NCI-H510A treated with DMSO at 0.1 percent for 48 hours (cell line): ENCODE results near the gene MZB1.
"Not testable (repeated sequence)": the region's sequence is repeated elsewhere in the genome, so short reads cannot be mapped to it uniquely, and the experiment has no call there.

Experiments used
- DNase-seq: peaks from one replicate; lab custom pipeline; 2025; lab: John Stamatoyannopoulos, UW

MZB1 gene

DNA sequence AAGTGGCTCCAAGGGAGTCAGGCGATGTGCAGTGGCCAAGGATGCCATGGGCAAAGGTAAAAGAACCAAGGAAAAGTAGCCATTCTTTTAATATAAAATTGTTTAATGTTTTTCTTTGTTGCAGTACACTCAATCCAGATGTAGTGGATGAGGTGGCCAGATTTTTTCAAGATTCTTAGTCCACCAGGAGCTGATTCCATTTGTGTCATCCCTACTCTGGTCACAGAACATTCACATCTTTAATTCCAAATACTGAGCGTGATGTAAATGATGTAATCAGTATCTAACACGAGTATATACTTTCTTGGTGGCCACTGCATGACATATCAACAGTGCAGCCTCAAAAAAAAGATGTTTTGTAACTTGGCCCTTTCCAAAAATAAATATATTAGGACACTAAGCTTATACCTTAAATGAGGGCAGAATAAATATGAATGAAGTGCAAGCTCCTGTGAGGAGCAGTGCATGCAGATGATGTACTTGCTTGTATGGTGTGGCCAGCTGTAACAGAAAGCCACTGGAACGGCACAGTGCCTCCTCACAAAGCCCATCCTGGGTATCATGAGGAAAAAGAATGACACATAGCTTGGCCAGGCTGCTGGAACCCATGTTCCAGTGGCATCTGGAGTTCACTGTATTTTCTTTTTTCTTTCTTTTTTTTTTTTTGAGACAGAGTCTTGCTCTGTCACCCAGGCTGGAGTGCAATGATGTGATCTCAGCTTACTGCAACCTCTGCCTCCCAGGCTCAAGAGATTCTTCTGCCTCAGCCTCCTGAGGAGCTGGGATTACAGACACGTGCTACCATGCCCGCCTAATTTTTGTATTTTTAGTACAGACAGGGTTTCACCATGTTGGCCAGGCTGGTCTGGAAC lies 20.6 kb upstream of the MZB1 start:
- DNase-seq, result no peak

DNA sequence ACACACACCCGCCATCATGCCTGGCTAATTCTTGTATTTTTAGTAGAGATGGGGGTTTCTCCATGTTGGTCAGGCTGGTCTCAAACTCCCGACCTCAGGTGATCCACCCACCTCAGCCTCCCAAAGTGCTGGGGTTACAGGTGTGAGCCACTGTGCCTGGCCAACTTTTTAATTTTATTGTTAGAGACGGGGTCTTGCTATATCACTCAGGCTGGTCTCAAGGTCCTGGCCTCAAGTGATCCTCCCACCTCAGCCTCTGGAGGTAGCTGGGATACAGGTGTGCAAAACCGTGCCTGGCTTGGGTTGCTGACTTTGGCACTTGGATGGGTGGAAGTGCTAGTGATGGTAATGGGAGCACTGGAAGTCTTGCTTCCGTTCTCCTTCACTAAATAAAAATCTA lies 19.4 kb upstream of the MZB1 start:
- DNase-seq, result not testable (repeated sequence)

DNA sequence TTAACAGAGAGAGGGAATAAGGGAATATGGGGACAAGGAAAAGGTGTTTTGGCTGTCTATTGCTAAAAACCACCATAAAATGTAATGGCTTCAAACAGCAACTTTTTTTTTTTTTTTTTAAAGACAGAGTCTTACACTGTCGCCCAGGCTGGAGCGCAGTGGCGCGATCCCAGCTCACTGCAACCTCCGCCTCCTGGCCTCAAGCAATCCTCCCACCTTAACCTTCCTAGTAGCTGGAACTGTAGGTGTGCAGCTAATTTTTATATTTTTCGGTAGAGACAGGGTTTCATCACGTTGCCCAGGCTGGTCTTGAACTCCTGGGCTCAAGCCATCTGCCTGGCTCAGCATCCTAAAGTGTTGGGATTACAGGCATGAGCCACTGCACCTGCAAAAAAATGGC lies 18.5 kb upstream of the MZB1 start:
- no peak for DNase-seq

GRCh38 chr5:139407517-139407916 lies 17.8 kb upstream of the MZB1 start:
- DNase-seq, result no peak

GRCh38 chr5:139406963-139407362 lies 17.2 kb upstream of the MZB1 start:
- no peak for DNase-seq

- DNase-seq, result no peak
Observed at GRCh38 chr5:139404484-139404840, 14.7 kb upstream of the MZB1 start.

DNA sequence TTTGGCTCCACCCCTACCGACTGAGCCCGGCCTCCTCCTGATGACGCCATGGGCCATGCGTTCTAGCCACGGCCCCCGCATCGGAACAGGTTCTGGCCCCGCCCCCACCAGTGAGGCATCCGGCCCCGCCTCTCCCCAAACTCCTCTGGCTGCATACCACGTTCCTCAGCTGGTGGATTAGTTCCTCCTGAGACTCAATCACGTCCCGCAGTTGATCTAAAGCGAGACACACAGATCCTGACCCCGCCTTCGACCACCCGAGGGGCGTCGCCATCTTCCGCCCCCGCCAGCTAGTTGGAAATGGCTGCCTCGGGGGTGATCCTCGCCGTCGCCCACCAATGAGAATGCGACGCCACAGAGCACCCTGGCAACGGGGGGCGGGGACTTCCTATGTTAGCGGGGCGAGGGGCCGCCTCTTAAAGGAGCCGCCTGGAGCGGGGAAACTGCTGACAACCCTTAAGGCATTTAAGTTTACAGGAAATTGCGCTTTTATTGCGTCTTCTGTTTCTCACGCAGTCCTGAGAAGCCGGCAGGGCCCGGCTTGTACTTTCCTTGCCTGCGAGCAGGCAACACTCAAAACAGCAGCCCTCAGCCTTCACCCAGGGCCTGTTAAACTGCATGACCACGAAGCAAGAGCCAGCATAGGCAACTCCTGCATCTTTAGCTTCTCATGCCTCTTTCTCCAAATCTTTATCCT lies 14.2 kb upstream of the MZB1 start, which contains the start of gene SPATA24:
TSS of gene SPATA24 (minus strand) at position 303 of the 697 bp plus-strand sequence. CDS start at position 274, 29 bp downstream.
- peak; percentile 87 for DNase-seq

DNA sequence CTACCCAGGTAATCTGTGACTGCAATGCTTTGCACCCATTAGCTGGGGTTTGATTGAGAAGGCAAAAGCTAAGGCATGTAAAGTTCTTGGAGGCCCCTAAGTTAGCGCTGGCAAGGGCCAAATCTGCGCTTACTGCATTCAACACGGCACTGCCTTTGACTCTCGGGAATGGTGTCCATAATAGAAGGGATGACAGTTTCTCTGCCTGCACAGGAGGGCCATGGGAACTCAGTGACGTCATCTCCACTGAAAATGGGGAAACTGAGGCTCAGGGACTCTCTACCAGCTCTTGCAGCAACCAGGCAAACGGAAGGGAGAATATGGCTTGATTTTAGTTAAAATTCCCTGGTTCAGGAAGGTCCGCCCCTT lies 13.7 kb upstream of the MZB1 start:
- no peak for DNase-seq

- no peak for DNase-seq
Observed at GRCh38 chr5:139402561-139403158, 12.9 kb upstream of the MZB1 start.

- DNase-seq, result no peak
Observed at GRCh38 chr5:139401546-139401945, 11.8 kb upstream of the MZB1 start.

- DNase-seq, result no peak
Observed at GRCh38 chr5:139399501-139400121, 9.9 kb upstream of the MZB1 start.

DNA sequence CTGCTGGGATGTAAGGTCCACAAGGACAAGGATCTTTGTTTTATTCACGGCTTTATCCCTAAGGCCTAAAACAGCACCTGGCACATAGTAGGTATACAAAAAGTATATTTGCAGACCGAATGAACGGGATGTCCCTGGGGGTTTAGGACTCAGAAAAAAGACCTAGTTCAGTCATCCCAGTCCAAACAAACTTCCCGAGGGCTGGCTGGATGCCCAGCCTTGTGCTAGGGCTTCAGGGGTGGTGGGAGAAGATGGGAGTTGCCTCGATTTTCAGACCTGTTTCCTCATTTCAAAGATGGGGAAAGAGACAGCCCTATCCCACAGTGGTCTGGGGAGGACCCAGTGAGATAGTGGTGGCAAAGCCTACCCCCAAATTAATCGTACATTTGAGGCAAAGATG lies 8.2 kb upstream of the MZB1 start:
- no peak for DNase-seq

- no peak for DNase-seq
Observed at GRCh38 chr5:139396691-139397090, 7.0 kb upstream of the MZB1 start.

- no peak for DNase-seq
Observed at GRCh38 chr5:139395844-139396640, 6.3 kb upstream of the MZB1 start.

GRCh38 chr5:139394654-139395566 lies 5.2 kb upstream of the MZB1 start, which contains the start of gene PROB1:
Gene PROB1 (minus strand): TSS chr5:139395104. CDS start chr5:139395081, 23 bp downstream.
- no peak for DNase-seq

- no peak for DNase-seq
Observed at GRCh38 chr5:139394123-139394653, 4.5 kb upstream of the MZB1 start.

DNA sequence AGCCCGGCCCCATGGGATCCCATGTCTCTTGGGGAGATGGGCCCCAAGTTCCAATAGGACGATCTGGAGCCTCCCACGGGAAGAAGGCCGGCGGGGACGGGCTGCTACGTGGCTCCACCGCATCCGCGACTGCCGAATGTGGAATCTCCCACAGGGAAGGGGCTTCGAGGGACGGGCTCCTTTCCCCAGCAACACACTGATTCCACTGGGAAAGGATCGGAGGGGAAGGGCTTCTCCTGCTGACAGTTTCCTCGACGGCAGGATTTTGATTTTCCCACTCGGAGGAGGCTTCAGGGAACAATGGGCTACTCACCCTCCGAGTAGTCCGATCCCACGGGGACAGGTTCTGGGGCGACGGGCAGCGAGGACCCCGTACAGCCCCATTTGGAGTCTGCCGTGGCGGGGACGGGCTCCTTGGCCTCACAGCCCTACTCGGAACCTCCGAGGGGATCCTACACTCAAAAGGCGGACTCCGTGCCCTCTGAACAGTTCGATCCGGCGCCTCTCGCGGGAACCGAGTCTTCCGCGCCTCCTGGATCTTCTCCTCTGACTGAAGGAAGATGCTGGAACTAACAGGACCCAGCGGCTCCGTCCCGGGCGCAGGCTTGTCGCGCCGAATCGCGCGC lies 3.9 kb upstream of the MZB1 start:
- no peak for DNase-seq

- peak; percentile 56 for DNase-seq
Observed at GRCh38 chr5:139392678-139393496, 3.2 kb upstream of the MZB1 start.

GRCh38 chr5:139392324-139392677 lies 2.6 kb upstream of the MZB1 start:
- peak; percentile 36 for DNase-seq
